CD4-positive, alpha-beta T cell (primary cell): ENCODE data around the gene FRMD3. TPM values are rescaled to one million over a fixed set of nuclear protein-coding genes. Genes with fewer than 3 reads are reported as not detected.

Experiments
- ATAC-seq: fragments of 200-7000 bp; cut with Tn5 transposase; one replicate; pipeline ENCODE4 v1.10.0; 2022; ENCODE audit warnings: mild to moderate bottlenecking; ENCODE audit not compliant: poor library complexity
- CTCF ChIA-PET: fragments of 350-600 bp; sonication (Branson Sonifier 250); formaldehyde crosslinking; loops from one replicate; lab custom pipeline; 2021; ENCODE audit warnings: antibody characterized with exemption, inconsistent platforms; lab: Charles Lee
- POLR2A ChIA-PET: fragments of 350-600 bp; sonication (Branson Sonifier 250); formaldehyde crosslinking; loops from one replicate; lab custom pipeline; 2021; ENCODE audit warnings: antibody characterized with exemption, inconsistent platforms; lab: Charles Lee
- DNase-seq, 14 experiments: peaks; one replicate each; pipeline ENCODE4 v3.0.0-alpha.2; 2013 to 2020; ENCODE audit warnings: mixed read lengths in 2 of 14
- H3K27ac ChIP-seq, 2 donors: one replicate each; pipeline versions ENCODE4 v1.5.1 to v1.7.0; 2013; ENCODE audit warnings: low read length in 2 of 2, low read depth in 1 of 2, mild to moderate bottlenecking in 1 of 2
- H3K27me3 ChIP-seq, 2 experiments: 1 replicate in 1 of 2; 2 replicates in 1 of 2; pipeline versions ENCODE4 v1.6.1 to v1.7.0; 2013; ENCODE audit warnings: low read length in 2 of 2, control low read depth in 1 of 2, mild to moderate bottlenecking in 1 of 2, moderate library complexity in 1 of 2; ENCODE audit not compliant: insufficient read depth in 2 of 2, control insufficient read depth in 1 of 2
- H3K36me3 ChIP-seq: one replicate; pipeline ENCODE4 v1.6.1; 2013; ENCODE audit warnings: low read length, control low read depth; ENCODE audit not compliant: insufficient read depth
- H3K4me1 ChIP-seq: one replicate; pipeline ENCODE4 v1.6.1; 2013; ENCODE audit warnings: low read length, control low read depth; ENCODE audit not compliant: insufficient read depth
- H3K4me3 ChIP-seq: one replicate; pipeline ENCODE4 v1.5.1; 2013; ENCODE audit warnings: mild to moderate bottlenecking, low read length, moderate library complexity
- H3K9me3 ChIP-seq, 2 experiments: 1 replicate in 1 of 2; 2 replicates in 1 of 2; pipeline versions ENCODE4 v1.6.1 to v1.7.0; 2013; ENCODE audit warnings: low read length in 2 of 2, mild to moderate bottlenecking in 2 of 2, control low read depth in 1 of 2, moderate library complexity in 1 of 2; ENCODE audit not compliant: control insufficient read depth in 1 of 2, insufficient read depth in 1 of 2
- H3K27ac Mint-ChIP-seq: one replicate; pipeline ENCODE4 v1.8.0; 2020; ENCODE audit warnings: mixed read lengths
- H3K27me3 Mint-ChIP-seq: one replicate; pipeline ENCODE4 v1.8.0; 2021; ENCODE audit warnings: mixed read lengths
- H3K36me3 Mint-ChIP-seq: one replicate; pipeline ENCODE4 v1.8.0; 2021; ENCODE audit warnings: low read depth, mixed read lengths
- H3K4me1 Mint-ChIP-seq: one replicate; pipeline ENCODE4 v1.8.0; 2021; ENCODE audit warnings: low read depth, mixed read lengths
- H3K4me3 Mint-ChIP-seq: one replicate; pipeline ENCODE4 v1.8.0; 2020; ENCODE audit warnings: mild to moderate bottlenecking, mixed read lengths
- H3K9me3 Mint-ChIP-seq: one replicate; pipeline ENCODE4 v1.8.0; 2020; ENCODE audit warnings: mixed read lengths
- CTCF ChIP-seq: fragments of 200-600 bp; IDR thresholded peaks from one replicate; pipeline ENCODE4 v1.8.0; 2022; ENCODE audit warnings: antibody characterized with exemption, mild to moderate bottlenecking
- intact Hi-C, 2 experiments: fragments of 100-400 bp; cut with DNase I in 1 of 2; cut with micrococcal nuclease in 1 of 2; formaldehyde crosslinking; loops; one replicate each; pipeline versions ENCODE4 v1.15.1 to v1.9.0; 2023 to 2025; cut with DNase I, micrococcal nuclease
- total RNA-seq, 174 experiments: library from RNA in 2 of 174; stranded (reverse) in 2 of 174; gene quantifications; one replicate each; pipeline ENCODE4 v1.2.3 and lab custom pipeline; 2021 to 2026

FRMD3 gene
- total RNA-seq, 2 experiments from 2014 or later, result 0.53 to 1.0 TPM

- Mint-ChIP-seq H3K36me3 (no peaks in the 10 kb centered on the region), H3K27me3 (no peaks in the 10 kb centered on the region)
Observed at GRCh38 chr9:83235526-83235925, 302.7 kb downstream of the FRMD3 start.

GRCh38 chr9:83234541-83234940 is 303.7 kb downstream of the FRMD3 start:
- intact Hi-C loops, result no loop called here
- H3K4me3 ChIP-seq, result no peak overlapping the region
- Mint-ChIP-seq H3K4me3 (no peak overlapping the region), H3K4me1 (no peaks in the 10 kb centered on the region), H3K27me3 (no peaks in the 10 kb centered on the region), H3K36me3 (no peaks in the 10 kb centered on the region), H3K9me3 (no peaks in the 10 kb centered on the region), H3K27ac (no peak overlapping the region)
- ChIA-PET POLR2A (no interaction called here), CTCF (no interaction called here)
- H3K36me3 ChIP-seq, result no peaks in the 10 kb centered on the region
- no peaks in the 10 kb centered on the region for H3K4me1 ChIP-seq
- no peak for ATAC-seq
- no peak for TF ChIP-seq CTCF
- no peak overlapping the region for H3K27ac ChIP-seq
- DNase-seq, result no peak
- no peaks in the 10 kb centered on the region for H3K27me3 ChIP-seq
- H3K9me3 ChIP-seq, result no peaks in the 10 kb centered on the region

More at GRCh38 chr9:83235526-83235925, 302.7 kb downstream of the FRMD3 start:
- intact Hi-C loops, result no loop called here
- no peaks in the 10 kb centered on the region for H3K36me3 ChIP-seq
- POLR2A ChIA-PET, result no interaction called here
- DNase-seq (no peak), ATAC-seq (no peak)
- H3K4me1 ChIP-seq, result no peaks in the 10 kb centered on the region
- H3K9me3 ChIP-seq, result no peaks in the 10 kb centered on the region
- Mint-ChIP-seq H3K4me1 (no peaks in the 10 kb centered on the region), H3K27ac (no peak overlapping the region), H3K4me3 (no peak overlapping the region), H3K9me3 (no peaks in the 10 kb centered on the region)
- TF ChIP-seq CTCF, result no peak
- no peak overlapping the region for H3K27ac ChIP-seq
- H3K4me3 ChIP-seq, result no peak overlapping the region
- CTCF ChIA-PET, result no interaction called here
- H3K27me3 ChIP-seq, result no peaks in the 10 kb centered on the region

GRCh38 chr9:83233647-83234046 is 304.6 kb downstream of the FRMD3 start:
- Histone ChIP-seq H3K9me3 (no peaks in the 10 kb centered on the region), H3K27me3 (no peaks in the 10 kb centered on the region), H3K4me1 (no peaks in the 10 kb centered on the region), H3K36me3 (no peaks in the 10 kb centered on the region), H3K27ac (no peak overlapping the region), H3K4me3 (no peak overlapping the region)
- H3K4me1 Mint-ChIP-seq, result no peaks in the 10 kb centered on the region
- no peak overlapping the region for H3K4me3 Mint-ChIP-seq
- no peak for ATAC-seq
- TF ChIP-seq CTCF, result no peak
- H3K9me3 Mint-ChIP-seq, result no peaks in the 10 kb centered on the region
- ChIA-PET POLR2A (no interaction called here), CTCF (no interaction called here)
- intact Hi-C loops, result no loop called here
- DNase-seq, result no peak
- no peaks in the 10 kb centered on the region for H3K27me3 Mint-ChIP-seq
- H3K27ac Mint-ChIP-seq, result no peak overlapping the region
- H3K36me3 Mint-ChIP-seq, result no peaks in the 10 kb centered on the region
